HepG2 (cell line): ENCODE results near the gene TOMM22. TPM values are rescaled to one million over a fixed set of nuclear protein-coding genes. Genes with fewer than 3 reads are reported as not detected.

Experiments
- ASH2L ChIP-seq: fragments of 300-600, 200-600 bp; sonication (generic); IDR thresholded peaks from 2 replicates; pipeline ENCODE4 v1.7.0; 2017; ENCODE audit warnings: low read depth, mild to moderate bottlenecking, moderate library complexity, mixed read lengths, low read length; ENCODE audit not compliant: insufficient read length
- EED ChIP-seq: sonication (generic); formaldehyde crosslinking; IDR thresholded peaks from 2 replicates; pipeline ENCODE4 v1.5.0; 2020; ENCODE audit warnings: mild to moderate bottlenecking, missing genetic modification reagents
- HDAC2 ChIP-seq: sonication (generic); formaldehyde crosslinking; IDR thresholded peaks from 2 replicates; pipeline ENCODE4 v1.4.0; 2020; ENCODE audit warnings: missing genetic modification reagents
- HIVEP1 ChIP-seq: sonication (generic); formaldehyde crosslinking; IDR thresholded peaks from 2 replicates; pipeline ENCODE4 v1.4.0; 2020; ENCODE audit warnings: mild to moderate bottlenecking, missing genetic modification reagents
- MEIS2 ChIP-seq: sonication (generic); formaldehyde crosslinking; IDR thresholded peaks from 2 replicates; pipeline ENCODE4 v1.9.0; 2021; ENCODE audit warnings: mild to moderate bottlenecking, missing genetic modification reagents
- REPIN1 ChIP-seq: sonication (generic); formaldehyde crosslinking; IDR thresholded peaks from 2 replicates; pipeline ENCODE4 v1.8.0; 2022; ENCODE audit warnings: missing genetic modification reagents, low read depth, mild to moderate bottlenecking, borderline replicate concordance
- SALL2 ChIP-seq: sonication (generic); formaldehyde crosslinking; IDR thresholded peaks from 2 replicates; pipeline ENCODE4 v1.8.1; 2023; ENCODE audit warnings: mild to moderate bottlenecking, missing genetic modification reagents, inconsistent platforms
- SP2 ChIP-seq: sonication (generic); formaldehyde crosslinking; IDR thresholded peaks from 2 replicates; pipeline ENCODE4 v1.5.1; 2020; ENCODE audit warnings: mild to moderate bottlenecking, missing genetic modification reagents
- SPEN ChIP-seq: sonication (generic); formaldehyde crosslinking; IDR thresholded peaks from 2 replicates; pipeline ENCODE4 v1.5.1; 2020; ENCODE audit warnings: low read depth, mild to moderate bottlenecking, missing genetic modification reagents
- TARDBP ChIP-seq: sonication (generic); formaldehyde crosslinking; IDR thresholded peaks from 2 replicates; pipeline ENCODE4 v1.8.0; 2022; ENCODE audit warnings: mild to moderate bottlenecking, missing genetic modification reagents
- XRCC5 ChIP-seq: fragments of 200-400 bp; formaldehyde crosslinking; optimal IDR thresholded peaks from 2 replicates; pipeline ENCODE3; 2017; ENCODE audit warnings: mild to moderate bottlenecking, low read length
- ZNF263 ChIP-seq: sonication (generic); formaldehyde crosslinking; IDR thresholded peaks from 2 replicates; pipeline ENCODE4 v1.4.0; 2020; ENCODE audit warnings: missing genetic modification reagents
- ZNF317 ChIP-seq: sonication (generic); formaldehyde crosslinking; IDR thresholded peaks from 2 replicates; pipeline ENCODE4 v1.5.0; 2020; ENCODE audit warnings: mild to moderate bottlenecking, missing genetic modification reagents
- ZNF331 ChIP-seq: sonication (generic); formaldehyde crosslinking; IDR thresholded peaks from 2 replicates; pipeline ENCODE4 v1.4.0; 2020; ENCODE audit warnings: missing genetic modification reagents
- ZSCAN25 ChIP-seq: sonication (generic); formaldehyde crosslinking; IDR thresholded peaks from 2 replicates; pipeline ENCODE4 v1.8.0; 2022; ENCODE audit warnings: mild to moderate bottlenecking, missing genetic modification reagents
- polyA plus RNA-seq, 8 experiments: library from polyadenylated mRNA; depleted of rRNA in 3 of 8; stranded (reverse) in 7 of 8; unstranded in 1 of 8; fragments of >200 nt; fragmentation: Illumina TruSeq in 4 of 8; extraction: Trizol in 4 of 8; gene quantifications; 2 replicates each; pipeline versions ENCODE4 v1.2.1 to v1.2.3, GENCODE V29; 2011 to 2016; ENCODE audit warnings: low read depth in 4 of 8, missing spikeins in 1 of 8, mixed read lengths in 1 of 8; ENCODE audit not compliant: insufficient read depth in 1 of 8
- total RNA-seq, 5 experiments: library from RNA; depleted of rRNA; stranded (reverse); fragments of >200 nt; fragmentation: Illumina TruSeq; extraction: Trizol; gene quantifications; 2 replicates each; pipeline ENCODE4 v1.2.3, GENCODE V29; 2016; ENCODE audit warnings: low read depth in 1 of 5
- TF ChIP-seq, protein P1 (sequence below): sonication (generic); formaldehyde crosslinking; IDR thresholded peaks from 2 replicates; pipeline ENCODE4 v1.9.0; 2021; ENCODE audit warnings: missing genetic modification reagents, borderline replicate concordance
- TF ChIP-seq, protein P2 (sequence below): sonication (generic); formaldehyde crosslinking; IDR thresholded peaks from 2 replicates; pipeline ENCODE4 v1.5.0; 2020; ENCODE audit warnings: missing genetic modification reagents, mild to moderate bottlenecking, borderline replicate concordance
- TF ChIP-seq, protein P3 (sequence below): sonication (generic); formaldehyde crosslinking; IDR thresholded peaks from 2 replicates; pipeline ENCODE4 v1.4.0; 2020; ENCODE audit warnings: missing genetic modification reagents
- TF ChIP-seq, protein P4 (sequence below): sonication (generic); formaldehyde crosslinking; IDR thresholded peaks from 2 replicates; pipeline ENCODE4 v1.4.0; 2020; ENCODE audit warnings: missing genetic modification reagents
- TF ChIP-seq, protein P5 (sequence below): sonication (generic); formaldehyde crosslinking; IDR thresholded peaks from 2 replicates; pipeline ENCODE4 v1.4.0; 2020; ENCODE audit warnings: missing genetic modification reagents
- TF ChIP-seq, protein P6 (sequence below): sonication (generic); formaldehyde crosslinking; IDR thresholded peaks from 2 replicates; pipeline ENCODE4 v1.8.1; 2023; ENCODE audit warnings: missing genetic modification reagents, inconsistent platforms, borderline replicate concordance
- TF ChIP-seq, protein P7 (sequence below): sonication (generic); formaldehyde crosslinking; IDR thresholded peaks from 2 replicates; pipeline ENCODE4 v1.9.0; 2021; ENCODE audit warnings: missing genetic modification reagents, mild to moderate bottlenecking, borderline replicate concordance

The TOMM22 gene
- total and polyA plus RNA-seq, 2 of the 13 experiments (the other 11 are each of a cell fraction or from before 2014, with no cell fraction given), result 46.9 to 118 TPM

DNA sequence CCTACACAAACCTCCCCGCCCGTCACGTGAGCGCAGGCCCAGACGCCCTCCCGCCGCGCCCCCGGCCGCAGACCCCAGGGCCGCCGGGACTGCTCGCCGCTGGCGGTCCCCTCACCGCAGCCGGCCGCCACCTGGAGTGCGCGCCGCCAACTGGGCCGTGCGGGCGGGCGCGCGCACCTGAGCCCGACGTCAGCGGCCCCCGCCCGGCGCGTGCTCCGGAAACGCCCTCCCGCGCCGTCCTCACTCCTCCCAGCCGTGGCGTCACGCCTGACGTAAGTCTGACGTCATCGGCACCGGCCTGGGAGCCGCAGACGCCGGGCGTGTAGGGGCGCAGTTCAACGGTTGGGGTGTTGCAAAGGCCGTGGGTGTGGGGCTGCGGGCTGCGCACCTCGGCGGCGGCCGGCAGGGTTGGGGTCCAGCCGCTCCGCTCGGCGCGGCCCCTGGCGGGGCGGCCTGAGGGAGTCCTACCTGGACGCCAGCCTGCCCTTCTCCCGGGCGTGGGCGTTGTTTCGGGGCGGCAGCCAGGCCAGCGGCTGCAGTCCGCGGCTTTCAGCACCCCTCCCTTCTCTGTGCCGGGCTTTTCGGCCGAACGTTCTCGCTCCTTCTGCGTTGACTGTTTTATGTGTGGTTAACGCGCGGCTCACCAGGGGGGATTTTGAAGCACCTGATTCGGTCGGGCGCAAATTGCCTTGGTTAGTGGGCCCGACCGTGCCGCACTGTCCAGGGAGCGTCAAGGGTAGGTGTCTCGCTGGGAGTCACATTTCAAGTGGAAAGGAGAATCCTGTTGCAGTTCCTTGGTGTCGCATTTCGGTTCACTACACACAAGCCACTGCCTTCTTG lies 19.3 kb downstream of the TOMM22 start, which contains the start of gene JOSD1 (continued):
- TF ChIP-seq, protein P1, sequence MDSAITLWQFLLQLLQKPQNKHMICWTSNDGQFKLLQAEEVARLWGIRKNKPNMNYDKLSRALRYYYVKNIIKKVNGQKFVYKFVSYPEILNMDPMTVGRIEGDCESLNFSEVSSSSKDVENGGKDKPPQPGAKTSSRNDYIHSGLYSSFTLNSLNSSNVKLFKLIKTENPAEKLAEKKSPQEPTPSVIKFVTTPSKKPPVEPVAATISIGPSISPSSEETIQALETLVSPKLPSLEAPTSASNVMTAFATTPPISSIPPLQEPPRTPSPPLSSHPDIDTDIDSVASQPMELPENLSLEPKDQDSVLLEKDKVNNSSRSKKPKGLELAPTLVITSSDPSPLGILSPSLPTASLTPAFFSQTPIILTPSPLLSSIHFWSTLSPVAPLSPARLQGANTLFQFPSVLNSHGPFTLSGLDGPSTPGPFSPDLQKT (CRISPR knock-in tag), result peak; percentile 25; the same call in 1 of the 2 replicates
- peak; percentile 23 for TF ChIP-seq XRCC5
- TF ChIP-seq ZNF317 (CRISPR knock-in tag), result no peak
- TF ChIP-seq EED (CRISPR knock-in tag), result peak; percentile 53; the same call in 1 of the 2 replicates
- peak; percentile 80; the same call in 1 of the 2 replicates for TF ChIP-seq ZSCAN25 (CRISPR knock-in tag)
- TF ChIP-seq TARDBP (CRISPR knock-in tag), result peak; percentile 69
- TF ChIP-seq ZNF263, result 0 out of 2 replicates have a peak, but pooled peaks have one; percentile 39
- TF ChIP-seq, protein P2, sequence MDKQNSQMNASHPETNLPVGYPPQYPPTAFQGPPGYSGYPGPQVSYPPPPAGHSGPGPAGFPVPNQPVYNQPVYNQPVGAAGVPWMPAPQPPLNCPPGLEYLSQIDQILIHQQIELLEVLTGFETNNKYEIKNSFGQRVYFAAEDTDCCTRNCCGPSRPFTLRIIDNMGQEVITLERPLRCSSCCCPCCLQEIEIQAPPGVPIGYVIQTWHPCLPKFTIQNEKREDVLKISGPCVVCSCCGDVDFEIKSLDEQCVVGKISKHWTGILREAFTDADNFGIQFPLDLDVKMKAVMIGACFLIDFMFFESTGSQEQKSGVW (CRISPR knock-in tag), result no peak
- TF ChIP-seq, protein P3, sequence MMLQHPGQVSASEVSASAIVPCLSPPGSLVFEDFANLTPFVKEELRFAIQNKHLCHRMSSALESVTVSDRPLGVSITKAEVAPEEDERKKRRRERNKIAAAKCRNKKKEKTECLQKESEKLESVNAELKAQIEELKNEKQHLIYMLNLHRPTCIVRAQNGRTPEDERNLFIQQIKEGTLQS, result peak; percentile 92
- peak; percentile 62 for TF ChIP-seq ASH2L
- TF ChIP-seq HDAC2 (CRISPR knock-in tag), result peak; percentile 17; the same call in 1 of the 2 replicates
- peak; percentile 70 for TF ChIP-seq SALL2 (CRISPR knock-in tag)
- TF ChIP-seq, protein P4, sequence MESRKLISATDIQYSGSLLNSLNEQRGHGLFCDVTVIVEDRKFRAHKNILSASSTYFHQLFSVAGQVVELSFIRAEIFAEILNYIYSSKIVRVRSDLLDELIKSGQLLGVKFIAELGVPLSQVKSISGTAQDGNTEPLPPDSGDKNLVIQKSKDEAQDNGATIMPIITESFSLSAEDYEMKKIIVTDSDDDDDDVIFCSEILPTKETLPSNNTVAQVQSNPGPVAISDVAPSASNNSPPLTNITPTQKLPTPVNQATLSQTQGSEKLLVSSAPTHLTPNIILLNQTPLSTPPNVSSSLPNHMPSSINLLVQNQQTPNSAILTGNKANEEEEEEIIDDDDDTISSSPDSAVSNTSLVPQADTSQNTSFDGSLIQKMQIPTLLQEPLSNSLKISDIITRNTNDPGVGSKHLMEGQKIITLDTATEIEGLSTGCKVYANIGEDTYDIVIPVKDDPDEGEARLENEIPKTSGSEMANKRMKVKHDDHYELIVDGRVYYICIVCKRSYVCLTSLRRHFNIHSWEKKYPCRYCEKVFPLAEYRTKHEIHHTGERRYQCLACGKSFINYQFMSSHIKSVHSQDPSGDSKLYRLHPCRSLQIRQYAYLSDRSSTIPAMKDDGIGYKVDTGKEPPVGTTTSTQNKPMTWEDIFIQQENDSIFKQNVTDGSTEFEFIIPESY (CRISPR knock-in tag), result no peak; the same call in 1 of the 2 replicates
- TF ChIP-seq ZNF331 (CRISPR knock-in tag), result peak; percentile 66
- peak; percentile 6; the same call in 1 of the 2 replicates for TF ChIP-seq HIVEP1 (CRISPR knock-in tag)
- TF ChIP-seq, protein P5, sequence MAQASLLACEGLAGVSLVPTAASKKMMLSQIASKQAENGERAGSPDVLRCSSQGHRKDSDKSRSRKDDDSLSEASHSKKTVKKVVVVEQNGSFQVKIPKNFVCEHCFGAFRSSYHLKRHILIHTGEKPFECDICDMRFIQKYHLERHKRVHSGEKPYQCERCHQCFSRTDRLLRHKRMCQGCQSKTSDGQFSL (CRISPR knock-in tag), result 0 out of 2 replicates have a peak, but pooled peaks have one; percentile 14
- TF ChIP-seq, protein P6, sequence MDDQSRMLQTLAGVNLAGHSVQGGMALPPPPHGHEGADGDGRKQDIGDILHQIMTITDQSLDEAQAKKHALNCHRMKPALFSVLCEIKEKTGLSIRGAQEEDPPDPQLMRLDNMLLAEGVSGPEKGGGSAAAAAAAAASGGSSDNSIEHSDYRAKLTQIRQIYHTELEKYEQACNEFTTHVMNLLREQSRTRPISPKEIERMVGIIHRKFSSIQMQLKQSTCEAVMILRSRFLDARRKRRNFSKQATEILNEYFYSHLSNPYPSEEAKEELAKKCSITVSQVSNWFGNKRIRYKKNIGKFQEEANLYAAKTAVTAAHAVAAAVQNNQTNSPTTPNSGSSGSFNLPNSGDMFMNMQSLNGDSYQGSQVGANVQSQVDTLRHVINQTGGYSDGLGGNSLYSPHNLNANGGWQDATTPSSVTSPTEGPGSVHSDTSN (CRISPR knock-in tag), result no peak
- TF ChIP-seq, protein P7, sequence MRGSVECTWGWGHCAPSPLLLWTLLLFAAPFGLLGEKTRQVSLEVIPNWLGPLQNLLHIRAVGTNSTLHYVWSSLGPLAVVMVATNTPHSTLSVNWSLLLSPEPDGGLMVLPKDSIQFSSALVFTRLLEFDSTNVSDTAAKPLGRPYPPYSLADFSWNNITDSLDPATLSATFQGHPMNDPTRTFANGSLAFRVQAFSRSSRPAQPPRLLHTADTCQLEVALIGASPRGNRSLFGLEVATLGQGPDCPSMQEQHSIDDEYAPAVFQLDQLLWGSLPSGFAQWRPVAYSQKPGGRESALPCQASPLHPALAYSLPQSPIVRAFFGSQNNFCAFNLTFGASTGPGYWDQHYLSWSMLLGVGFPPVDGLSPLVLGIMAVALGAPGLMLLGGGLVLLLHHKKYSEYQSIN (CRISPR knock-in tag), result no peak
- TF ChIP-seq SP2 (CRISPR knock-in tag), result peak; percentile 61
- TF ChIP-seq REPIN1, result no peak; the same call in 1 of the 2 replicates
- TF ChIP-seq MEIS2 (CRISPR knock-in tag), result peak; percentile 67; the same call in 1 of the 2 replicates
- TF ChIP-seq SPEN (CRISPR knock-in tag), result peak; percentile 87
